ENCODE data around the gene AMBP. TPM values are rescaled to one million over a fixed set of nuclear protein-coding genes. Genes with fewer than 3 reads are reported as not detected.

Gene AMBP
- total and polyA plus RNA-seq, 4 donors = 3,440 to 6,678 (median 4,863) TPM

DNA sequence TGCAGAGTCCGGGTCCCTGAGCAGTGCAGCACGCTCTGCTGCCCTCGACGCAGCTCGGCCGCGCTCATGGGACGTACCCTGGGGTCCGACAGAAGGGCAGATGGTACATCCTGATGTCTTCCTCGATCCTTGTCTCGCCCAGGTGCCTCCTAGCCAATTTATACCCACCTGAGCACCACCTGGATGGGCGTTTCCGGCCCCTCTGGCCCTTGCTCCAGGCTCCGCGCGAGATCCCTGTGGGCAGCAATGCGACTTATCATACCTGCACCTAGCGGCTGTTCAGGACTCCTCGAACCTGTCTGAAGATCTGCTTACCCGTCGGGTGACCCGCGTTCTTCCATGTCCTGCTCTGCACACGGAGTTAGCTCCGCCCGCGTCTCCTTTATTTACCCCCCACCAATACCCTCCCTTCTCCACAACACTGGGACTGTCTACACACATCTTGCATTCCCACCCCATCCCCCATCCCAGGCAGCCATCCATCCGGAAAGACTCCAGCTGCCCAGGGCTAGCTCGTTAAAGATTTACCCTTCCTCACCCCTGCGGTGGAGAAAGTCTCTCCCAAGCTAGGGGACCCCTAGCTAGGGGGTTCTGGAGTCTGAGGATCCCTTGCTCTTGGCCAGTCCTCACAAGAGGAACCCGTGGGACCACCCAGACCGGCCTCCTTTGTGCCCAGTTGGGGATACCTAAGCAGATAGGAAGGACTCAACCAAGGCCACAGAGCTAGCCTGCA lies 21.0 kb upstream of the AMBP start, which contains the start of gene KIF12:
Gene KIF12, minus strand, starts transcription at position 357 of the 733 bp plus-strand sequence. Its CDS starts 16 bp downstream, at position 341.
- H3K4me1 ChIP-seq (ENCODE audit: control insufficient read depth in 4 of 4, insufficient read depth in 4 of 4, low read length in 3 of 4) = peaks cover 9 to 29% (median 21%) of the 10 kb centered on the region in 4 donors
- TF ChIP-seq GABPA (IDR thresholded peaks at IDR 0.05 in 1 of 2, conservative IDR thresholded peaks at IDR 0.05 in 1 of 2) (no peak), NR2F2 (IDR thresholded peaks at IDR 0.05) (no peak), RAD21 (IDR thresholded peaks at IDR 0.05) (peak in 1 of 2 donors; percentile 14), RXRA (IDR thresholded peaks at IDR 0.05) (peak in 1 of 2 donors; percentile 15), SP1 (IDR thresholded peaks at IDR 0.05) (peak; percentile 34)
- TF ChIP-seq, protein P1, sequence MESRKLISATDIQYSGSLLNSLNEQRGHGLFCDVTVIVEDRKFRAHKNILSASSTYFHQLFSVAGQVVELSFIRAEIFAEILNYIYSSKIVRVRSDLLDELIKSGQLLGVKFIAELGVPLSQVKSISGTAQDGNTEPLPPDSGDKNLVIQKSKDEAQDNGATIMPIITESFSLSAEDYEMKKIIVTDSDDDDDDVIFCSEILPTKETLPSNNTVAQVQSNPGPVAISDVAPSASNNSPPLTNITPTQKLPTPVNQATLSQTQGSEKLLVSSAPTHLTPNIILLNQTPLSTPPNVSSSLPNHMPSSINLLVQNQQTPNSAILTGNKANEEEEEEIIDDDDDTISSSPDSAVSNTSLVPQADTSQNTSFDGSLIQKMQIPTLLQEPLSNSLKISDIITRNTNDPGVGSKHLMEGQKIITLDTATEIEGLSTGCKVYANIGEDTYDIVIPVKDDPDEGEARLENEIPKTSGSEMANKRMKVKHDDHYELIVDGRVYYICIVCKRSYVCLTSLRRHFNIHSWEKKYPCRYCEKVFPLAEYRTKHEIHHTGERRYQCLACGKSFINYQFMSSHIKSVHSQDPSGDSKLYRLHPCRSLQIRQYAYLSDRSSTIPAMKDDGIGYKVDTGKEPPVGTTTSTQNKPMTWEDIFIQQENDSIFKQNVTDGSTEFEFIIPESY (IDR thresholded peaks at IDR 0.05) = no peak
- TF ChIP-seq, protein P2, sequence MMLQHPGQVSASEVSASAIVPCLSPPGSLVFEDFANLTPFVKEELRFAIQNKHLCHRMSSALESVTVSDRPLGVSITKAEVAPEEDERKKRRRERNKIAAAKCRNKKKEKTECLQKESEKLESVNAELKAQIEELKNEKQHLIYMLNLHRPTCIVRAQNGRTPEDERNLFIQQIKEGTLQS (IDR thresholded peaks at IDR 0.05) = no peak
- TF ChIP-seq, protein P3, sequence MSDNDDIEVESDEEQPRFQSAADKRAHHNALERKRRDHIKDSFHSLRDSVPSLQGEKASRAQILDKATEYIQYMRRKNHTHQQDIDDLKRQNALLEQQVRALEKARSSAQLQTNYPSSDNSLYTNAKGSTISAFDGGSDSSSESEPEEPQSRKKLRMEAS (IDR thresholded peaks at IDR 0.05) = no peak
- peak; percentile 70 for DNase-seq (ENCODE audit: low spot score)
- H3K4me3 ChIP-seq (ENCODE audit: low read depth in 1 of 3, low read length in 3 of 3) = peak within 1 kb of the TSS in 2 of 3 donors; percentile 59 to 64
- peak within 1 kb of the TSS in 1 of 2 donors; percentile 13 for H3K27ac ChIP-seq (ENCODE audit: low read depth in 1 of 2, low read length in 2 of 2)
- WGBS = 12% methylated on average over 32 of the region's 32 CpGs
- H3K27me3 ChIP-seq (ENCODE audit: control insufficient read depth in 4 of 4, insufficient read depth in 4 of 4, low read length in 3 of 4) = peaks cover 0 to 2% (median 0%) of the 10 kb centered on the region in 4 donors
- H3K9ac ChIP-seq (ENCODE audit: low read depth in 1 of 2, low read length in 2 of 2) = no peak within 1 kb of the TSS
- H3K9me3 ChIP-seq (ENCODE audit: control insufficient read depth in 4 of 4, low read length in 3 of 4) = peaks cover 0 to 4% (median 0%) of the 10 kb centered on the region in 4 donors
- peaks cover 0 to 4% (median 2%) of the 10 kb centered on the region in 4 donors for H3K36me3 ChIP-seq (ENCODE audit: control insufficient read depth in 4 of 4, insufficient read depth in 3 of 4, low read depth in 1 of 4, low read length in 3 of 4)

DNA sequence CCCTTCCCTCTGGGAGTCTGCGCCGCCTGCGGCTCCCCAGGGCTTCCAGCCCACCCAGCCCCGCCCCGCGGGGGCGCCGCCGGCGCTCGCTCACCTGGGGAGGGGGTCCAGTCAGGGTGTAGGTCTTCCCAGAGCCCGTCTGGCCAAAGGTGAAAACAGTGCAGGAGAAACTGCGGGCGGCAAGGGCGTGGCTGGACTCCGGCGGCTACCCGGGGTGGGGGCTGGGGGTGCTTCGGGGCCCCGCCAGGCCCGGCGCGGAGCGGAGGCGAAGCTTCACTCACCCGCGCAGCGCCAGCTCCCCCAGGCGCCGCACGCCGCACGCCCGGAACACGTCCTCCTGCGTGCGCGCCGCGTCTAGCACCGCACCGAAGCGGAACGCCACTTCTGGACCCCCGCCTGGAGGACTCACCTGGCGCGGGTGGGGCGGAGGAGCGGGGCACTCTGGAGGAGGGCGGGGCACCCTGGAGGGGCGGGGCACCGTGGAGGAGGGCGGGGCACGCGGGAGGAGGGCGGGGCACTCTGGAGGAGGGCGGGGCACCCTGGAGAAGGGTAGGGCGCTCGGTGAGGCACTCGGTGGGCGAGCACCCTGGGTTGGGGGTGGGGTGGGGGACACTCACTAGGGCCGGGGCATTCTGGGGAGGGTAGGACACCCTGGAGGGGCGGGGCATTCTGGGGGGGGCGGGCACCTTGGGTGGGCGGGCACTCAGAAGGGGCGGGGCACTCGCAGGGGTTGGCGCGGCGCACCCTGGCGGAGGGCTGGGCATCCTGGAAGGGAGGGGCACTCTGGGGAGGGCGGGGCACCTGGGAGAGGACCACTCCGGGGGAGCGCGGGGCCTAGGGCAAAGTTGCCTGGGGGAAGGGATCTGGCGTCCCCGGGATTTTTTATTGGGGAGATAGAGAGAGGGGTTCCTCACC lies 20.2 kb upstream of the AMBP start:
- Histone ChIP-seq H3K27ac (ENCODE audit: low read depth in 1 of 2, low read length in 2 of 2) (no peak overlapping the region), H3K36me3 (ENCODE audit: control insufficient read depth in 4 of 4, insufficient read depth in 3 of 4, low read depth in 1 of 4, low read length in 3 of 4) (peaks cover 0 to 10% (median 2%) of the 10 kb centered on the region in 4 donors), H3K4me1 (ENCODE audit: control insufficient read depth in 4 of 4, insufficient read depth in 4 of 4, low read length in 3 of 4) (peaks cover 9 to 29% (median 21%) of the 10 kb centered on the region in 4 donors), H3K9ac (ENCODE audit: low read depth in 1 of 2, low read length in 2 of 2) (no peak overlapping the region), H3K9me3 (ENCODE audit: control insufficient read depth in 4 of 4, low read length in 3 of 4) (peaks cover 0 to 4% (median 0%) of the 10 kb centered on the region in 4 donors), H3K27me3 (ENCODE audit: control insufficient read depth in 4 of 4, insufficient read depth in 4 of 4, low read length in 3 of 4) (peaks cover 0 to 2% (median 0%) of the 10 kb centered on the region in 4 donors), H3K4me3 (ENCODE audit: low read depth in 1 of 3, low read length in 3 of 3) (peak overlapping the region in 2 of 3 donors; percentile 59 to 64)
- DNase-seq (ENCODE audit: low spot score) = peak; percentile 78
- WGBS = 5% methylated on average over 77 of the region's 77 CpGs
- TF ChIP-seq, protein P1 (IDR thresholded peaks at IDR 0.05) = no peak
- TF ChIP-seq, protein P4, sequence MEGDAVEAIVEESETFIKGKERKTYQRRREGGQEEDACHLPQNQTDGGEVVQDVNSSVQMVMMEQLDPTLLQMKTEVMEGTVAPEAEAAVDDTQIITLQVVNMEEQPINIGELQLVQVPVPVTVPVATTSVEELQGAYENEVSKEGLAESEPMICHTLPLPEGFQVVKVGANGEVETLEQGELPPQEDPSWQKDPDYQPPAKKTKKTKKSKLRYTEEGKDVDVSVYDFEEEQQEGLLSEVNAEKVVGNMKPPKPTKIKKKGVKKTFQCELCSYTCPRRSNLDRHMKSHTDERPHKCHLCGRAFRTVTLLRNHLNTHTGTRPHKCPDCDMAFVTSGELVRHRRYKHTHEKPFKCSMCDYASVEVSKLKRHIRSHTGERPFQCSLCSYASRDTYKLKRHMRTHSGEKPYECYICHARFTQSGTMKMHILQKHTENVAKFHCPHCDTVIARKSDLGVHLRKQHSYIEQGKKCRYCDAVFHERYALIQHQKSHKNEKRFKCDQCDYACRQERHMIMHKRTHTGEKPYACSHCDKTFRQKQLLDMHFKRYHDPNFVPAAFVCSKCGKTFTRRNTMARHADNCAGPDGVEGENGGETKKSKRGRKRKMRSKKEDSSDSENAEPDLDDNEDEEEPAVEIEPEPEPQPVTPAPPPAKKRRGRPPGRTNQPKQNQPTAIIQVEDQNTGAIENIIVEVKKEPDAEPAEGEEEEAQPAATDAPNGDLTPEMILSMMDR (IDR thresholded peaks at IDR 0.05; ENCODE audit: low read depth, low read length, missing input control) = no peak
